RWPE2 (cell line): ENCODE results near the gene CHST11.

Experiments
- ATAC-seq: fragments of 200-7000 bp; cut with Tn5 transposase; 3 replicates; pipeline ENCODE4 v1.9.1; 2021; ENCODE audit warnings: low read depth
- DNase-seq: peaks from one replicate; pipeline ENCODE4 v3.0.0-alpha.2; 2020; ENCODE audit warnings: low spot score
- H3K27ac ChIP-seq: fragments of 450-650 bp; 2 replicates; pipeline ENCODE4 v1.5.1; 2017; ENCODE audit warnings: mild to moderate bottlenecking; ENCODE audit not compliant: poor library complexity, severe bottlenecking
- H3K27me3 ChIP-seq: fragments of 250-450 bp; sonication (Bioruptor Pico); 2 replicates; pipeline ENCODE4 v1.5.1; 2021; ENCODE audit warnings: mild to moderate bottlenecking, moderate library complexity; ENCODE audit not compliant: insufficient read depth, poor library complexity, severe bottlenecking
- H3K36me3 ChIP-seq: fragments of 250-450 bp; sonication (Bioruptor Pico); 2 replicates; pipeline ENCODE4 v1.5.1; 2020; ENCODE audit warnings: low read depth, mild to moderate bottlenecking, moderate library complexity
- H3K4me1 ChIP-seq: fragments of 250-450 bp; sonication (Bioruptor Pico); 2 replicates; pipeline ENCODE4 v1.5.1; 2021; ENCODE audit warnings: mild to moderate bottlenecking, moderate library complexity; ENCODE audit not compliant: insufficient read depth, poor library complexity, severe bottlenecking
- H3K4me3 ChIP-seq: fragments of 250-450 bp; sonication (Bioruptor Pico); 2 replicates; pipeline ENCODE4 v1.5.1; 2021; ENCODE audit warnings: mild to moderate bottlenecking, moderate library complexity; ENCODE audit not compliant: severe bottlenecking
- H3K9me3 ChIP-seq: fragments of 250-450 bp; sonication (Bioruptor Pico); 2 replicates; pipeline ENCODE4 v1.5.1; 2021; ENCODE audit warnings: mild to moderate bottlenecking, moderate library complexity; ENCODE audit not compliant: severe bottlenecking
- CTCF ChIP-seq: fragments of 450-650 bp; IDR thresholded peaks from one replicate; pipeline ENCODE4 v1.5.1; 2017; ENCODE audit warnings: mild to moderate bottlenecking, moderate library complexity; ENCODE audit not compliant: poor library complexity, severe bottlenecking

The CHST11 gene

GRCh38 chr12:104501660-104502059 lies 44.9 kb downstream of the CHST11 start:
- H3K4me3 ChIP-seq, result no peak overlapping the region
- H3K27me3 ChIP-seq, result no peaks in the 10 kb centered on the region
- no peaks in the 10 kb centered on the region for H3K36me3 ChIP-seq
- H3K4me1 ChIP-seq, result no peaks in the 10 kb centered on the region
- TF ChIP-seq CTCF, result no peak
- H3K27ac ChIP-seq, result no peak overlapping the region
- H3K9me3 ChIP-seq, result no peaks in the 10 kb centered on the region
- no peak for DNase-seq
- no peak for ATAC-seq

GRCh38 chr12:104502217-104502616 lies 45.5 kb downstream of the CHST11 start:
- no peak overlapping the region for H3K27ac ChIP-seq
- no peak overlapping the region for H3K4me3 ChIP-seq
- no peak for TF ChIP-seq CTCF
- H3K27me3 ChIP-seq, result no peaks in the 10 kb centered on the region
- no peaks in the 10 kb centered on the region for H3K9me3 ChIP-seq
- DNase-seq (no peak), ATAC-seq (no peak)
- H3K36me3 ChIP-seq, result no peaks in the 10 kb centered on the region
- H3K4me1 ChIP-seq, result no peaks in the 10 kb centered on the region

GRCh38 chr12:104502638-104503037 lies 45.9 kb downstream of the CHST11 start:
- no peaks in the 10 kb centered on the region for H3K36me3 ChIP-seq
- TF ChIP-seq CTCF, result no peak
- H3K27ac ChIP-seq, result no peak overlapping the region

GRCh38 chr12:104503191-104503590 lies 46.4 kb downstream of the CHST11 start:
- DNase-seq, result no peak
- Histone ChIP-seq H3K36me3 (no peaks in the 10 kb centered on the region), H3K27me3 (no peaks in the 10 kb centered on the region), H3K27ac (no peak overlapping the region), H3K4me3 (no peak overlapping the region), H3K9me3 (no peaks in the 10 kb centered on the region), H3K4me1 (no peaks in the 10 kb centered on the region)
- TF ChIP-seq CTCF, result no peak
- no peak for ATAC-seq

More at GRCh38 chr12:104502638-104503037, 45.9 kb downstream of the CHST11 start:
- no peaks in the 10 kb centered on the region for H3K9me3 ChIP-seq
- H3K27me3 ChIP-seq, result no peaks in the 10 kb centered on the region
- DNase-seq (no peak), ATAC-seq (no peak)
- no peak overlapping the region for H3K4me3 ChIP-seq
- no peaks in the 10 kb centered on the region for H3K4me1 ChIP-seq

- no peaks in the 10 kb centered on the region for H3K27me3 ChIP-seq
- TF ChIP-seq CTCF, result no peak
- no peak overlapping the region for H3K27ac ChIP-seq
- ATAC-seq (no peak), DNase-seq (no peak)
- no peaks in the 10 kb centered on the region for H3K4me1 ChIP-seq
- H3K36me3 ChIP-seq, result no peaks in the 10 kb centered on the region
- no peak overlapping the region for H3K4me3 ChIP-seq
- no peaks in the 10 kb centered on the region for H3K9me3 ChIP-seq
Observed at GRCh38 chr12:104504146-104504545, 47.4 kb downstream of the CHST11 start.
